Activated CD4-positive, alpha-beta T cell treated with anti-CD3 and anti-CD28 coated beads, Interleukin-2, amount 10 ng/mL, durations not matched to agents 24 days and 14 days (primary cell): ENCODE measurements around the gene KCNQ5. TPM values are rescaled to one million over a fixed set of nuclear protein-coding genes. Genes with fewer than 3 reads are reported as not detected.

Source experiments
- DNase-seq: peaks from one replicate; pipeline ENCODE4 v3.0.0; 2022
- H3K27ac Mint-ChIP-seq: one replicate; pipeline ENCODE4 v1.8.0; 2022; ENCODE audit warnings: mild to moderate bottlenecking, mixed read lengths
- H3K27me3 Mint-ChIP-seq: one replicate; pipeline ENCODE4 v1.8.0; 2022; ENCODE audit warnings: mixed read lengths
- H3K36me3 Mint-ChIP-seq: one replicate; pipeline ENCODE4 v1.8.0; 2022; ENCODE audit warnings: low read depth, mild to moderate bottlenecking, mixed read lengths
- H3K4me1 Mint-ChIP-seq: one replicate; pipeline ENCODE4 v1.8.0; 2021; ENCODE audit warnings: mixed read lengths
- H3K4me3 Mint-ChIP-seq: one replicate; pipeline ENCODE4 v1.8.0; 2022; ENCODE audit warnings: mild to moderate bottlenecking, moderate library complexity, mixed read lengths
- H3K9me3 Mint-ChIP-seq: one replicate; pipeline ENCODE4 v1.8.0; 2021; ENCODE audit warnings: mixed read lengths
- intact Hi-C: fragments of 100-400 bp; cut with micrococcal nuclease; formaldehyde crosslinking; loops from one replicate; pipeline ENCODE4 v1.15.1; 2023
- total RNA-seq: library from RNA; stranded (reverse); gene quantifications from 2 replicates; pipeline ENCODE4 v1.2.3, GENCODE V29; 2022

KCNQ5 gene
- total RNA-seq, 1 donor from 2014 or later: 13.7 TPM

- no peaks in the 10 kb centered on the region for H3K9me3 Mint-ChIP-seq
- H3K4me3 Mint-ChIP-seq: no peak overlapping the region
- no peak for DNase-seq
- intact Hi-C loops: no loop called here
- peaks cover 18% of the 10 kb centered on the region for H3K4me1 Mint-ChIP-seq
- H3K36me3 Mint-ChIP-seq: no peaks in the 10 kb centered on the region
- no peaks in the 10 kb centered on the region for H3K27me3 Mint-ChIP-seq
- no peak overlapping the region for H3K27ac Mint-ChIP-seq
Observed at GRCh38 chr6:73027691-73028090, 405.8 kb downstream of the KCNQ5 start.

- Mint-ChIP-seq H3K27ac (no peak overlapping the region), H3K9me3 (no peaks in the 10 kb centered on the region), H3K27me3 (no peaks in the 10 kb centered on the region), H3K4me1 (peaks cover 19% of the 10 kb centered on the region), H3K36me3 (no peaks in the 10 kb centered on the region), H3K4me3 (no peak overlapping the region)
- intact Hi-C loops: no loop called here
- no peak for DNase-seq
Observed at GRCh38 chr6:73028124-73028766, 406.4 kb downstream of the KCNQ5 start.

GRCh38 chr6:73028893-73029450, 407.1 kb downstream of the KCNQ5 start:
- H3K27me3 Mint-ChIP-seq: no peaks in the 10 kb centered on the region
- intact Hi-C loops: no loop called here
- H3K36me3 Mint-ChIP-seq: no peaks in the 10 kb centered on the region
- no peaks in the 10 kb centered on the region for H3K9me3 Mint-ChIP-seq
- no peak for DNase-seq
- no peak overlapping the region for H3K4me3 Mint-ChIP-seq
- no peak overlapping the region for H3K27ac Mint-ChIP-seq
- peaks cover 19% of the 10 kb centered on the region for H3K4me1 Mint-ChIP-seq

GRCh38 chr6:73030257-73030656, 408.4 kb downstream of the KCNQ5 start:
- DNase-seq: no peak
- Mint-ChIP-seq H3K27me3 (no peaks in the 10 kb centered on the region), H3K9me3 (no peaks in the 10 kb centered on the region), H3K36me3 (no peaks in the 10 kb centered on the region), H3K4me1 (peaks cover 19% of the 10 kb centered on the region), H3K4me3 (no peak overlapping the region), H3K27ac (no peak overlapping the region)
- intact Hi-C loops: loop anchor here (5.0 kb wide), 1 partner anchor 408 kb away; the partner anchor contains the start of gene KCNQ5

- H3K9me3 Mint-ChIP-seq: no peaks in the 10 kb centered on the region
- peaks cover 19% of the 10 kb centered on the region for H3K4me1 Mint-ChIP-seq
- intact Hi-C loops: loop anchor here (5.0 kb wide), 1 partner anchor 409 kb away; the partner anchor contains the start of gene KCNQ5
- H3K4me3 Mint-ChIP-seq: no peak overlapping the region
- H3K27ac Mint-ChIP-seq: no peak overlapping the region
- no peak for DNase-seq
- H3K36me3 Mint-ChIP-seq: no peaks in the 10 kb centered on the region
- H3K27me3 Mint-ChIP-seq: no peaks in the 10 kb centered on the region
Observed at GRCh38 chr6:73030791-73031782, 409.2 kb downstream of the KCNQ5 start.

- intact Hi-C loops: loop anchor here (5.0 kb wide), 1 partner anchor 410 kb away; the partner anchor contains the start of gene KCNQ5
- no peaks in the 10 kb centered on the region for H3K27me3 Mint-ChIP-seq
- DNase-seq: no peak
- no peaks in the 10 kb centered on the region for H3K36me3 Mint-ChIP-seq
- no peak overlapping the region for H3K4me3 Mint-ChIP-seq
- peaks cover 19% of the 10 kb centered on the region for H3K4me1 Mint-ChIP-seq
- H3K9me3 Mint-ChIP-seq: no peaks in the 10 kb centered on the region
- H3K27ac Mint-ChIP-seq: no peak overlapping the region
Observed at GRCh38 chr6:73032586-73032985, 410.7 kb downstream of the KCNQ5 start.

GRCh38 chr6:73036689-73037088, 414.8 kb downstream of the KCNQ5 start:
- H3K4me1 Mint-ChIP-seq: peaks cover 7% of the 10 kb centered on the region
- no peaks in the 10 kb centered on the region for H3K36me3 Mint-ChIP-seq
- no peak overlapping the region for H3K4me3 Mint-ChIP-seq
- H3K27me3 Mint-ChIP-seq: no peaks in the 10 kb centered on the region
- no peak for DNase-seq
- no peak overlapping the region for H3K27ac Mint-ChIP-seq
- intact Hi-C loops: no loop called here
- H3K9me3 Mint-ChIP-seq: no peaks in the 10 kb centered on the region

- Mint-ChIP-seq H3K9me3 (no peaks in the 10 kb centered on the region), H3K4me1 (no peaks in the 10 kb centered on the region), H3K27me3 (no peaks in the 10 kb centered on the region), H3K36me3 (no peaks in the 10 kb centered on the region), H3K4me3 (no peak overlapping the region), H3K27ac (no peak overlapping the region)
- DNase-seq: no peak
- intact Hi-C loops: no loop called here
Observed at GRCh38 chr6:73041051-73041450, 419.2 kb downstream of the KCNQ5 start.

GRCh38 chr6:73042892-73043291, 421.0 kb downstream of the KCNQ5 start:
- H3K27ac Mint-ChIP-seq: no peak overlapping the region
- no peaks in the 10 kb centered on the region for H3K4me1 Mint-ChIP-seq
- intact Hi-C loops: no loop called here
- no peak overlapping the region for H3K4me3 Mint-ChIP-seq
- no peaks in the 10 kb centered on the region for H3K27me3 Mint-ChIP-seq
- no peak for DNase-seq
- H3K36me3 Mint-ChIP-seq: no peaks in the 10 kb centered on the region
- H3K9me3 Mint-ChIP-seq: no peaks in the 10 kb centered on the region

GRCh38 chr6:73043446-73043845, 421.6 kb downstream of the KCNQ5 start:
- Mint-ChIP-seq H3K27ac (no peak overlapping the region), H3K9me3 (no peaks in the 10 kb centered on the region), H3K4me1 (no peaks in the 10 kb centered on the region), H3K4me3 (no peak overlapping the region), H3K27me3 (no peaks in the 10 kb centered on the region), H3K36me3 (no peaks in the 10 kb centered on the region)
- intact Hi-C loops: no loop called here
- DNase-seq: no peak

GRCh38 chr6:73045609-73046008, 423.7 kb downstream of the KCNQ5 start:
- no peak overlapping the region for H3K4me3 Mint-ChIP-seq
- H3K27me3 Mint-ChIP-seq: no peaks in the 10 kb centered on the region
- no peaks in the 10 kb centered on the region for H3K4me1 Mint-ChIP-seq
- H3K9me3 Mint-ChIP-seq: no peaks in the 10 kb centered on the region
- intact Hi-C loops: no loop called here
- no peak overlapping the region for H3K27ac Mint-ChIP-seq
- no peaks in the 10 kb centered on the region for H3K36me3 Mint-ChIP-seq
- no peak for DNase-seq

GRCh38 chr6:73047801-73048200, 425.9 kb downstream of the KCNQ5 start:
- Mint-ChIP-seq H3K27me3 (no peaks in the 10 kb centered on the region), H3K9me3 (no peaks in the 10 kb centered on the region), H3K4me3 (no peak overlapping the region), H3K36me3 (no peaks in the 10 kb centered on the region), H3K27ac (no peak overlapping the region), H3K4me1 (no peaks in the 10 kb centered on the region)
- no peak for DNase-seq
- intact Hi-C loops: no loop called here

GRCh38 chr6:73049971-73050594, 428.2 kb downstream of the KCNQ5 start:
- Mint-ChIP-seq H3K4me3 (no peak overlapping the region), H3K9me3 (no peaks in the 10 kb centered on the region), H3K27me3 (no peaks in the 10 kb centered on the region), H3K27ac (no peak overlapping the region), H3K4me1 (no peaks in the 10 kb centered on the region), H3K36me3 (no peaks in the 10 kb centered on the region)
- intact Hi-C loops: no loop called here
- DNase-seq: no peak

GRCh38 chr6:73050706-73051105, 428.8 kb downstream of the KCNQ5 start:
- no peaks in the 10 kb centered on the region for H3K36me3 Mint-ChIP-seq
- H3K4me1 Mint-ChIP-seq: no peaks in the 10 kb centered on the region
- no peak for DNase-seq
- no peak overlapping the region for H3K4me3 Mint-ChIP-seq
- no peaks in the 10 kb centered on the region for H3K27me3 Mint-ChIP-seq
- no peaks in the 10 kb centered on the region for H3K9me3 Mint-ChIP-seq
- intact Hi-C loops: no loop called here
- no peak overlapping the region for H3K27ac Mint-ChIP-seq
